ENCODE data around the gene STRA8. TPM values are rescaled to one million over a fixed set of nuclear protein-coding genes. Genes with fewer than 3 reads are reported as not detected.

The STRA8 gene
- total RNA-seq, 1 experiment from 2014 or later, result not detected

DNA sequence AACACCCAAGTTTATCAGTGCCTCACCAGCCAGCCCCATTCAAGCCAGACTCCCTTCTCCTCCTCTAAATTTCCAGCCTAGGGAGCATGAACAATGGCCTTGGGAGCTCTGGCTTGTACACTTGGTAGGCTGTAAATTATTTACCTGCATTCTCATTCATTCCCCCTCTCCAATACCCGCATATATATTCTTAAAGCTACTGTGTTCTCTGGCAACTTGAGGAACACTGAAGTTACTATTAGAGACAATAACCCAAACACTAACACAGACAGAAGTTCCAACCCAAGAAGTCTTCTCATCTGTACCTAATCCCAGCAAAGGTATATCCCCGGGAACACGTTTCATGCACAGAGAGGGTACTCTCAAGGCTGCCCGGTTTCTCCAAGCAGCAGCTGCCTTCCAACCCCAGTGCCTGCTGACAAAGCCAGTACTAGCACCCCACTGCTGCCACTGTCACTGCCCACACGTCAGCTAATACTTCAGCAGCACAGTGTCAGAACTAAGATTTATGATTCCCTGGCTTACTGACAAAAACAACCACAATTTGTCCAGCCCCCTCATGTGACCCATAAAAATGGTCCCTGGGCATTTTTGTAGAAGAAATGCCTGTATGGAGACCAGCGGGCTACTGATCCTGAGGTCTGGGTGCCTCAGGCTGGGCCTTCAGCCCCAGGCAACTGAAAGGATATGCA, 25.4 kb upstream of the STRA8 start:
- no TSS peak for BruUV-seq (replicated peaks)
- POLR2A ChIA-PET, result no interaction called here
- no peaks in the 10 kb centered on the region for H3K9me3 ChIP-seq (ENCODE audit: control insufficient read depth, insufficient read depth, low read depth, low read length)
- no peaks in the 10 kb centered on the region for H3K27me3 ChIP-seq (ENCODE audit: control insufficient read depth, insufficient read depth, low read length)
- TF ChIP-seq, protein P1, sequence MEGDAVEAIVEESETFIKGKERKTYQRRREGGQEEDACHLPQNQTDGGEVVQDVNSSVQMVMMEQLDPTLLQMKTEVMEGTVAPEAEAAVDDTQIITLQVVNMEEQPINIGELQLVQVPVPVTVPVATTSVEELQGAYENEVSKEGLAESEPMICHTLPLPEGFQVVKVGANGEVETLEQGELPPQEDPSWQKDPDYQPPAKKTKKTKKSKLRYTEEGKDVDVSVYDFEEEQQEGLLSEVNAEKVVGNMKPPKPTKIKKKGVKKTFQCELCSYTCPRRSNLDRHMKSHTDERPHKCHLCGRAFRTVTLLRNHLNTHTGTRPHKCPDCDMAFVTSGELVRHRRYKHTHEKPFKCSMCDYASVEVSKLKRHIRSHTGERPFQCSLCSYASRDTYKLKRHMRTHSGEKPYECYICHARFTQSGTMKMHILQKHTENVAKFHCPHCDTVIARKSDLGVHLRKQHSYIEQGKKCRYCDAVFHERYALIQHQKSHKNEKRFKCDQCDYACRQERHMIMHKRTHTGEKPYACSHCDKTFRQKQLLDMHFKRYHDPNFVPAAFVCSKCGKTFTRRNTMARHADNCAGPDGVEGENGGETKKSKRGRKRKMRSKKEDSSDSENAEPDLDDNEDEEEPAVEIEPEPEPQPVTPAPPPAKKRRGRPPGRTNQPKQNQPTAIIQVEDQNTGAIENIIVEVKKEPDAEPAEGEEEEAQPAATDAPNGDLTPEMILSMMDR (IDR thresholded peaks at IDR 0.05), result no peak
- TF ChIP-seq TCF7L2 (IDR thresholded peaks at IDR 0.05; ENCODE audit: low read depth, low read length) (no peak), SIN3A (IDR thresholded peaks at IDR 0.05; ENCODE audit: borderline replicate concordance, insufficient read depth, low read depth, low read length) (no peak)
- TF ChIP-seq, protein P2, sequence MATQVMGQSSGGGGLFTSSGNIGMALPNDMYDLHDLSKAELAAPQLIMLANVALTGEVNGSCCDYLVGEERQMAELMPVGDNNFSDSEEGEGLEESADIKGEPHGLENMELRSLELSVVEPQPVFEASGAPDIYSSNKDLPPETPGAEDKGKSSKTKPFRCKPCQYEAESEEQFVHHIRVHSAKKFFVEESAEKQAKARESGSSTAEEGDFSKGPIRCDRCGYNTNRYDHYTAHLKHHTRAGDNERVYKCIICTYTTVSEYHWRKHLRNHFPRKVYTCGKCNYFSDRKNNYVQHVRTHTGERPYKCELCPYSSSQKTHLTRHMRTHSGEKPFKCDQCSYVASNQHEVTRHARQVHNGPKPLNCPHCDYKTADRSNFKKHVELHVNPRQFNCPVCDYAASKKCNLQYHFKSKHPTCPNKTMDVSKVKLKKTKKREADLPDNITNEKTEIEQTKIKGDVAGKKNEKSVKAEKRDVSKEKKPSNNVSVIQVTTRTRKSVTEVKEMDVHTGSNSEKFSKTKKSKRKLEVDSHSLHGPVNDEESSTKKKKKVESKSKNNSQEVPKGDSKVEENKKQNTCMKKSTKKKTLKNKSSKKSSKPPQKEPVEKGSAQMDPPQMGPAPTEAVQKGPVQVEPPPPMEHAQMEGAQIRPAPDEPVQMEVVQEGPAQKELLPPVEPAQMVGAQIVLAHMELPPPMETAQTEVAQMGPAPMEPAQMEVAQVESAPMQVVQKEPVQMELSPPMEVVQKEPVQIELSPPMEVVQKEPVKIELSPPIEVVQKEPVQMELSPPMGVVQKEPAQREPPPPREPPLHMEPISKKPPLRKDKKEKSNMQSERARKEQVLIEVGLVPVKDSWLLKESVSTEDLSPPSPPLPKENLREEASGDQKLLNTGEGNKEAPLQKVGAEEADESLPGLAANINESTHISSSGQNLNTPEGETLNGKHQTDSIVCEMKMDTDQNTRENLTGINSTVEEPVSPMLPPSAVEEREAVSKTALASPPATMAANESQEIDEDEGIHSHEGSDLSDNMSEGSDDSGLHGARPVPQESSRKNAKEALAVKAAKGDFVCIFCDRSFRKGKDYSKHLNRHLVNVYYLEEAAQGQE (IDR thresholded peaks at IDR 0.05; ENCODE audit: insufficient read depth in 1 of 2, low read depth in 2 of 2, low read length in 1 of 2), result no peak
- no peaks in the 10 kb centered on the region for H3K36me3 ChIP-seq (ENCODE audit: control insufficient read depth, insufficient read depth, low read length)
- peaks cover 4% of the 10 kb centered on the region for H3K4me1 ChIP-seq (ENCODE audit: control insufficient read depth, insufficient read depth, low read length)
- H3K4me3 ChIP-seq (ENCODE audit: low read depth in 2 of 2, low read length in 2 of 2), result no peak overlapping the region
- DNase-seq (ENCODE audit: low read depth, low spot score) (no peak), ATAC-seq (no peak)
- no peak overlapping the region for H3K27ac ChIP-seq (ENCODE audit: low read length)
- CTCF ChIA-PET, result no interaction called here
- in situ Hi-C loops (cut with HindIII; ENCODE audit: low pct_unique_long_range_greater_than_20kb, low sequenced_read_pairs) (no loop called here), intact Hi-C loops (cut with micrococcal nuclease; ENCODE audit: unreplicated experiment) (no loop called here)

DNA sequence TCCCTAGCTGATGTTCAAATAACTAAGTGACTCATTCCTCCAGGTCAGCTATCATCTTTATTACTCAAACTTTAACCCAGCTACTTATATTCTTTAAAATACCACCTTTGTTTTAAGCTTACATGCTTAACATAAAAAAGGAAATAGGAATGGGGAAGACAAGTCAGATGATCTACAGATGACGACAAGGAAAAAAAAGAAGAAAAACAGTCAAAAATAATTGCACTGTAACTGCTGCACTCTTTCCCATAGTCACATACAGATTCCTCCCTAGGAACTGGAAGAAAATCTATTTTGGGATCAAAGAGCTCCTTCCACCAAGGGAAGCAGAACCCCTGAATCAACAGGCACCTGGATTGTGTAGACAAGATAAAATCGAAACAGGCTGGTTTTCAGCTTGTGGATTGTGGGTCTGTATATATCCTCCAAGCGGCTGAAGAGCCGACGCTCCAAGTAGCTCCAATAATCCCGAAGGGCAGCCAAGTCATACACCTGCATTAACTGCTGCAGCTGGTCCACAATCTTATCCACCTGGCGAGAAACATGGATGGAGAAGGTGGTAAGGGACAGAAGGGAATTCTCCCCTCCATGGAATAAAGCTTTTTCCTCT, 24.3 kb upstream of the STRA8 start:
- Histone ChIP-seq H3K9me3 (ENCODE audit: control insufficient read depth, insufficient read depth, low read depth, low read length) (no peaks in the 10 kb centered on the region), H3K4me3 (ENCODE audit: low read depth in 2 of 2, low read length in 2 of 2) (no peak overlapping the region), H3K27ac (ENCODE audit: low read length) (no peak overlapping the region), H3K36me3 (ENCODE audit: control insufficient read depth, insufficient read depth, low read length) (no peaks in the 10 kb centered on the region), H3K4me1 (ENCODE audit: control insufficient read depth, insufficient read depth, low read length) (peaks cover 4% of the 10 kb centered on the region), H3K27me3 (ENCODE audit: control insufficient read depth, insufficient read depth, low read length) (no peaks in the 10 kb centered on the region)
- ATAC-seq, result no peak
- TF ChIP-seq, protein P1 (IDR thresholded peaks at IDR 0.05), result no peak
- TF ChIP-seq POLR2AphosphoS5 (IDR thresholded peaks at IDR 0.05; ENCODE audit: low read depth, low read length), result no peak
- no peak for TF ChIP-seq SIN3A (IDR thresholded peaks at IDR 0.05; ENCODE audit: borderline replicate concordance, insufficient read depth, low read depth, low read length)
- ChIA-PET POLR2A (no interaction called here), CTCF (no interaction called here)
- no peak for DNase-seq (ENCODE audit: low read depth, low spot score)
- in situ Hi-C loops (cut with HindIII; ENCODE audit: low pct_unique_long_range_greater_than_20kb, low sequenced_read_pairs), result no loop called here
- intact Hi-C loops (cut with micrococcal nuclease; ENCODE audit: unreplicated experiment), result no loop called here
- no TSS peak for BruUV-seq (replicated peaks)
